Osteocyte (in vitro differentiated cells): ENCODE measurements around the gene GHR. TPM values are rescaled to one million over a fixed set of nuclear protein-coding genes. Genes with fewer than 3 reads are reported as not detected.

Experiments used
- DNase-seq: peaks from one replicate; pipeline ENCODE4 v3.0.0; 2021; ENCODE audit warnings: mixed read lengths; ENCODE audit not compliant: unreplicated experiment; ENCODE audit errors: extremely low spot score
- H3K27ac Mint-ChIP-seq: one replicate; pipeline ENCODE4 v1.8.0; 2021; ENCODE audit warnings: mild to moderate bottlenecking, mixed read lengths; ENCODE audit not compliant: unreplicated experiment
- H3K27me3 Mint-ChIP-seq: one replicate; pipeline ENCODE4 v1.8.0; 2021; ENCODE audit warnings: mixed read lengths; ENCODE audit not compliant: unreplicated experiment
- H3K36me3 Mint-ChIP-seq: one replicate; pipeline ENCODE4 v1.8.0; 2021; ENCODE audit warnings: mixed read lengths; ENCODE audit not compliant: unreplicated experiment
- H3K4me1 Mint-ChIP-seq: one replicate; pipeline ENCODE4 v1.8.0; 2021; ENCODE audit warnings: mixed read lengths; ENCODE audit not compliant: unreplicated experiment
- H3K4me3 Mint-ChIP-seq: one replicate; pipeline ENCODE4 v1.8.0; 2021; ENCODE audit warnings: mild to moderate bottlenecking, moderate library complexity, mixed read lengths; ENCODE audit not compliant: unreplicated experiment
- H3K9me3 Mint-ChIP-seq: one replicate; pipeline ENCODE4 v1.8.0; 2021; ENCODE audit warnings: mixed read lengths; ENCODE audit not compliant: unreplicated experiment
- total RNA-seq: library from RNA; stranded (reverse); gene quantifications from 2 replicates; pipeline ENCODE4 v1.2.1, GENCODE V29; 2021
- TF ChIP-seq, protein P1 (sequence below): fragments of 200-600 bp; sonication (generic); IDR thresholded peaks from 2 replicates; pipeline ENCODE4 v1.5.0; 2021; ENCODE audit warnings: antibody characterized with exemption, mild to moderate bottlenecking, moderate library complexity

The GHR gene
- total RNA-seq, 1 donor from 2014 or later, result 2.3 TPM

DNA sequence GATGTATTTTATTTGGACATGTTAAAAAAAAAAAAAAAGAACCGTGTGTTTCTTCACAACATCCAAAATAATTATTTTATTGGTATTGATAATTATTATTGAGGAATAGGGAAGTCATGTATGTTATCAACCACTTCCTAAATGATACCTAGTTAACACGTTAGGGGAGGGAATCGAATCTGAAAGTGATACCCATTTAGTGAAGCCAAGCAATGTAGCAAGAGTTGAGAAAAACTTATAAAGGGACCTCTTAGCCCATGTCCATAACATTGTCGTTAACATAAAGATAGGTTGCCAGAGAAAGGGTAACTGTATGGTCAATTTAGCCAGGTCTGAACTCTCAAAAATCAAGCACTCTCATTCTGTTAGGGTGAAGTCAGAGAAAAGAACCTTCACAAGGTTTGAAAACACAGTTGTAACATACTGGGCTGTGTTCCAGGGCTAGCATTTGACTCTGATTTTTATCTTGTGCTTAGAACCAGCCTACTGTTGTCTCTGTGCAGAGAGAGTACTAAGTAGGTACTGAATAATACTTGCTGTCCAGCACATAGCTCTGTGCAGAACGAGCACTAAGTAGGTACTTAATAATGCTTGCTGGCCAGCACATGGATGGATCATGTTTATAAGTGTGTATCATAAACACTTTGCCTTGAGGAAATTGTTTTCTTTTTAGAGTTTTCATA, 60.4 kb downstream of the GHR start:
- Mint-ChIP-seq H3K4me3 (no peak overlapping the region), H3K27me3 (no peaks in the 10 kb centered on the region), H3K36me3 (no peaks in the 10 kb centered on the region), H3K4me1 (no peaks in the 10 kb centered on the region), H3K9me3 (peaks cover 28% of the 10 kb centered on the region), H3K27ac (no peak overlapping the region)
- DNase-seq, result no peak
- TF ChIP-seq, protein P1, sequence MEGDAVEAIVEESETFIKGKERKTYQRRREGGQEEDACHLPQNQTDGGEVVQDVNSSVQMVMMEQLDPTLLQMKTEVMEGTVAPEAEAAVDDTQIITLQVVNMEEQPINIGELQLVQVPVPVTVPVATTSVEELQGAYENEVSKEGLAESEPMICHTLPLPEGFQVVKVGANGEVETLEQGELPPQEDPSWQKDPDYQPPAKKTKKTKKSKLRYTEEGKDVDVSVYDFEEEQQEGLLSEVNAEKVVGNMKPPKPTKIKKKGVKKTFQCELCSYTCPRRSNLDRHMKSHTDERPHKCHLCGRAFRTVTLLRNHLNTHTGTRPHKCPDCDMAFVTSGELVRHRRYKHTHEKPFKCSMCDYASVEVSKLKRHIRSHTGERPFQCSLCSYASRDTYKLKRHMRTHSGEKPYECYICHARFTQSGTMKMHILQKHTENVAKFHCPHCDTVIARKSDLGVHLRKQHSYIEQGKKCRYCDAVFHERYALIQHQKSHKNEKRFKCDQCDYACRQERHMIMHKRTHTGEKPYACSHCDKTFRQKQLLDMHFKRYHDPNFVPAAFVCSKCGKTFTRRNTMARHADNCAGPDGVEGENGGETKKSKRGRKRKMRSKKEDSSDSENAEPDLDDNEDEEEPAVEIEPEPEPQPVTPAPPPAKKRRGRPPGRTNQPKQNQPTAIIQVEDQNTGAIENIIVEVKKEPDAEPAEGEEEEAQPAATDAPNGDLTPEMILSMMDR, result no peak

DNA sequence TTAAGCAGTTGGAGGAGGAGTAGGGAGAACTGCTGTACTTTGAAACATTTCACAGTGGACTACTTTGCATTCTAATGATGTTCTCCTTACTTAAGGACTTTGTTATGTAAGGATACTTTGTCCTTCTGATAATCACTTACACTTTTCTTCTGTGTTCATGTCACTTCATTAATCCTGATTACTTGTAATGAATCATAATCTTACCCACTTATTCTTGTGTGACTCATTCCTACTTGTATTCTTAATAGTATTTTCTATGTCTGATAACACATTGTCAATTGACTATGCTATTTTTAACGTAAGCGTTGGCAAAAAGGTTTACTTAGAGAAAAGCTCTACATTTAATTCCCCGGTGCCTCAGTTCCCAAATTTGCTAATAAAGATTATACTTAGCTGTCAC, 63.8 kb downstream of the GHR start:
- Mint-ChIP-seq H3K27ac (no peak overlapping the region), H3K4me1 (no peaks in the 10 kb centered on the region), H3K9me3 (peaks cover 9% of the 10 kb centered on the region), H3K36me3 (no peaks in the 10 kb centered on the region), H3K4me3 (no peak overlapping the region), H3K27me3 (no peaks in the 10 kb centered on the region)
- TF ChIP-seq, protein P1, result no peak
- DNase-seq, result no peak

DNA sequence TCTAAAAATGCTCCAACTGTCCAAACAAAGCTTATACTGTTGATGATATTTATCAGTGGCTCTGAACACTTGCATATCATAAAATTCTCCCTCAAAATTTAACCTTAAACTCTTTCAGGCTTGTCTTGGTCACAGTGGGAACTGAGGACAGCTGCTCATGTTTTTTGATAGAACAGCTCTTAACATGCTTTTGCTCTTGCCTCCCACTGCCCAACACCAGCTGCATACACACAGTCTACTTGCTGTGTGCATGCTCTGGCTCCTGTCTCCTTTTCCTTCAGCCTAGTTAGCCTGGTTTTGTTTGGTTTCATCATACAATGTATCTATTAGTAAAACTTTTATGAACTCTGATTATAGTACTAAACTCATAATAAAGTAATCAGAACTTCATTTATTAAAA, 64.6 kb downstream of the GHR start:
- H3K36me3 Mint-ChIP-seq, result no peaks in the 10 kb centered on the region
- TF ChIP-seq, protein P1, result no peak
- no peak for DNase-seq
- no peaks in the 10 kb centered on the region for H3K4me1 Mint-ChIP-seq
- no peak overlapping the region for H3K27ac Mint-ChIP-seq
- no peaks in the 10 kb centered on the region for H3K27me3 Mint-ChIP-seq
- peaks cover 9% of the 10 kb centered on the region for H3K9me3 Mint-ChIP-seq
- H3K4me3 Mint-ChIP-seq, result no peak overlapping the region

DNA sequence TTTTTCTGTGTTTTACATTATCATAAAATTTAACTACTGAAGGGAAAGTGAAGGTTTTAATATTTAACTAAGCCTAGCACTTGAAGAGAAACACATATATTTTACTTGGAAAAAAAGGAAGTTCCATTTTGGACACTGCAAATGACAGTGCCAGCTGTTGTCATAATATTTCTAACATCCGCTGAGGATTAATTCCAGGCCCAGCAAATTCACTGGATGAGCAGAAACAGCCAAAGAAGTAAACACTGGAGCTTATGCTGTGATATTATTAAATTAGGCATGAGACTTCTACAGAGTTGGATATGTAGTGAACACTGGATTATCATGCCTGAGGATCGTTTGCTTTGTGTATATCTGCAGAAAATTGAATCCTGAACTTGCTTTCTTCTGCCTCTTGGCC, 67.6 kb downstream of the GHR start:
- H3K27me3 Mint-ChIP-seq, result no peaks in the 10 kb centered on the region
- H3K4me1 Mint-ChIP-seq, result no peaks in the 10 kb centered on the region
- H3K4me3 Mint-ChIP-seq, result no peak overlapping the region
- H3K9me3 Mint-ChIP-seq, result peaks cover 12% of the 10 kb centered on the region
- no peak overlapping the region for H3K27ac Mint-ChIP-seq
- TF ChIP-seq, protein P1, result no peak
- DNase-seq, result no peak
- no peaks in the 10 kb centered on the region for H3K36me3 Mint-ChIP-seq

DNA sequence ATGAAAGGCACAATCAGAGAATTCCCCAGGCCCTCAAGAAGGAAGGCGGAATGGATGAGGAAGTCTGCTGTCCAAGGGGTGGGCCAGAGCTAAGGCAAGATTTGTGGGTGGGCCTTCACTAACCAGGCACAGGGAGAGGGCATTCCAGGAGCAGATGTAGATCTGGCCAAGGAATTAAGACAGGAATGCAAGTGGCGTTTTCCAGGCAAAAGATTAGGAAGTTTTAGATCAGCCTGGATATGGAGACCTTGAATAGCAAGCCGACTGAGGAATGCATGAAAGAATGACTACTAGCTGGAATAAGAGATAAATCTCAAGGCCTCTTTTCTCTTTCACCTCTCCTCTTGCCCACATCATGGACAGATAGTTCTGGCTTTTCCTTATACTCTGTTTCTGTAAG, 68.5 kb downstream of the GHR start:
- TF ChIP-seq, protein P1, result no peak
- Mint-ChIP-seq H3K27ac (no peak overlapping the region), H3K36me3 (no peaks in the 10 kb centered on the region), H3K4me3 (no peak overlapping the region), H3K9me3 (peaks cover 12% of the 10 kb centered on the region), H3K4me1 (no peaks in the 10 kb centered on the region), H3K27me3 (no peaks in the 10 kb centered on the region)
- no peak for DNase-seq
